ENCODE results near the gene CRISPLD2.
"Not testable (repeated sequence)": the region's sequence is repeated elsewhere in the genome, so short reads cannot be mapped to it uniquely, and the experiment has no call there.

Gene CRISPLD2

GRCh38 chr16:84862804-84863480 is 43.2 kb downstream of the CRISPLD2 start:
- DNase-seq, result no peak

GRCh38 chr16:84863481-84863814 is 43.7 kb downstream of the CRISPLD2 start:
- DNase-seq, result no peak

GRCh38 chr16:84864326-84864955 is 44.7 kb downstream of the CRISPLD2 start:
- DNase-seq, result no peak

- DNase-seq, result no peak
Measured at GRCh38 chr16:84867696-84868095, 47.9 kb downstream of the CRISPLD2 start.

GRCh38 chr16:84868328-84868727 is 48.5 kb downstream of the CRISPLD2 start:
- no peak for DNase-seq

- no peak for DNase-seq
Measured at GRCh38 chr16:84868829-84869472, 49.2 kb downstream of the CRISPLD2 start.

GRCh38 chr16:84869473-84869845 is 49.7 kb downstream of the CRISPLD2 start:
- no peak for DNase-seq

- not testable (repeated sequence) for DNase-seq
Measured at GRCh38 chr16:84872971-84873370, 53.2 kb downstream of the CRISPLD2 start.

GRCh38 chr16:84874004-84874435 is 54.2 kb downstream of the CRISPLD2 start:
- no peak for DNase-seq

GRCh38 chr16:84874553-84874952 is 54.8 kb downstream of the CRISPLD2 start:
- no peak for DNase-seq

- DNase-seq, result no peak
Measured at GRCh38 chr16:84874983-84875382, 55.2 kb downstream of the CRISPLD2 start.

- DNase-seq, result no peak
Measured at GRCh38 chr16:84875846-84876245, 56.1 kb downstream of the CRISPLD2 start.

GRCh38 chr16:84876873-84877606 is 57.3 kb downstream of the CRISPLD2 start:
- no peak for DNase-seq

GRCh38 chr16:84878770-84879169 is 59.0 kb downstream of the CRISPLD2 start:
- DNase-seq, result no peak

- no peak for DNase-seq
Measured at GRCh38 chr16:84879569-84880487, 60.0 kb downstream of the CRISPLD2 start.

GRCh38 chr16:84881702-84882521 is 62.1 kb downstream of the CRISPLD2 start:
- DNase-seq, result no peak

GRCh38 chr16:84883301-84883700 is 63.5 kb downstream of the CRISPLD2 start:
- DNase-seq, result no peak

- no peak for DNase-seq
Measured at GRCh38 chr16:84884246-84884595, 64.4 kb downstream of the CRISPLD2 start.

GRCh38 chr16:84884596-84885341 is 65.0 kb downstream of the CRISPLD2 start:
- no peak for DNase-seq

- DNase-seq, result no peak
Measured at GRCh38 chr16:84885342-84885910, 65.6 kb downstream of the CRISPLD2 start.
